ENCODE results near the gene ADAP2. TPM values are rescaled to one million over a fixed set of nuclear protein-coding genes. Genes with fewer than 3 reads are reported as not detected.

The ADAP2 gene
- total RNA-seq, 4 donors from 2014 or later: 8.6 to 12.3 (median 11.9) TPM; not detected in 1

- no peak overlapping the region for H3K4me3 ChIP-seq
- DNase-seq: no peak
- no peaks in the 10 kb centered on the region for H3K9me3 ChIP-seq
- H3K27ac ChIP-seq: no peak overlapping the region
- H3K36me3 ChIP-seq: no peaks in the 10 kb centered on the region
- in situ Hi-C loops (cut with MboI; ENCODE audit: low pct_ligation_motif_present in 1 of 4, low pct_unique_long_range_greater_than_20kb in 1 of 4, low sequenced_read_pairs in 3 of 4): loop anchor here in 1 of 4 donors (25.0 kb wide), 1 partner anchor 298 kb away; no protein-coding TSS in a partner anchor
- intact Hi-C loops (cut with DNase I; ENCODE audit: low total_unique reads): no loop called here
- no peaks in the 10 kb centered on the region for H3K27me3 ChIP-seq
- no peaks in the 10 kb centered on the region for H3K4me1 ChIP-seq
- TF ChIP-seq POLR2AphosphoS5 (IDR thresholded peaks at IDR 0.05) (no peak), EP300 (IDR thresholded peaks at IDR 0.05; ENCODE audit: low read depth) (no peak)
- TF ChIP-seq, protein P1, sequence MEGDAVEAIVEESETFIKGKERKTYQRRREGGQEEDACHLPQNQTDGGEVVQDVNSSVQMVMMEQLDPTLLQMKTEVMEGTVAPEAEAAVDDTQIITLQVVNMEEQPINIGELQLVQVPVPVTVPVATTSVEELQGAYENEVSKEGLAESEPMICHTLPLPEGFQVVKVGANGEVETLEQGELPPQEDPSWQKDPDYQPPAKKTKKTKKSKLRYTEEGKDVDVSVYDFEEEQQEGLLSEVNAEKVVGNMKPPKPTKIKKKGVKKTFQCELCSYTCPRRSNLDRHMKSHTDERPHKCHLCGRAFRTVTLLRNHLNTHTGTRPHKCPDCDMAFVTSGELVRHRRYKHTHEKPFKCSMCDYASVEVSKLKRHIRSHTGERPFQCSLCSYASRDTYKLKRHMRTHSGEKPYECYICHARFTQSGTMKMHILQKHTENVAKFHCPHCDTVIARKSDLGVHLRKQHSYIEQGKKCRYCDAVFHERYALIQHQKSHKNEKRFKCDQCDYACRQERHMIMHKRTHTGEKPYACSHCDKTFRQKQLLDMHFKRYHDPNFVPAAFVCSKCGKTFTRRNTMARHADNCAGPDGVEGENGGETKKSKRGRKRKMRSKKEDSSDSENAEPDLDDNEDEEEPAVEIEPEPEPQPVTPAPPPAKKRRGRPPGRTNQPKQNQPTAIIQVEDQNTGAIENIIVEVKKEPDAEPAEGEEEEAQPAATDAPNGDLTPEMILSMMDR (IDR thresholded peaks at IDR 0.05): no peak
Observed at GRCh38 chr17:30913955-30914354, 7.8 kb upstream of the ADAP2 start.

GRCh38 chr17:30915833-30916611 is 5.7 kb upstream of the ADAP2 start:
- H3K4me1 ChIP-seq: no peaks in the 10 kb centered on the region
- WGBS, 2 donors (ENCODE audit: low coverage in 1 of 2): 62 to 67% methylated on average over 5 of the region's 5 CpGs
- H3K9me3 ChIP-seq: no peaks in the 10 kb centered on the region
- H3K27ac ChIP-seq: no peak overlapping the region
- DNase-seq: no peak
- in situ Hi-C loops (cut with MboI; ENCODE audit: low pct_ligation_motif_present in 1 of 4, low pct_unique_long_range_greater_than_20kb in 1 of 4, low sequenced_read_pairs in 3 of 4) (loop anchor here in 1 of 4 donors (25.0 kb wide), 1 partner anchor 296 kb away; no protein-coding TSS in a partner anchor), intact Hi-C loops (cut with DNase I; ENCODE audit: low total_unique reads) (no loop called here)
- H3K4me3 ChIP-seq: no peak overlapping the region
- peaks cover 11% of the 10 kb centered on the region for H3K27me3 ChIP-seq
- TF ChIP-seq POLR2A (IDR thresholded peaks at IDR 0.05): no peak
- no peak for TF ChIP-seq EP300 (IDR thresholded peaks at IDR 0.05; ENCODE audit: low read depth)
- no peak for TF ChIP-seq POLR2AphosphoS5 (IDR thresholded peaks at IDR 0.05)
- TF ChIP-seq, protein P1 (IDR thresholded peaks at IDR 0.05): no peak
- no peaks in the 10 kb centered on the region for H3K36me3 ChIP-seq

- H3K9me3 ChIP-seq: no peaks in the 10 kb centered on the region
- DNase-seq: no peak
- no peak overlapping the region for H3K4me3 ChIP-seq
- H3K27me3 ChIP-seq: peaks cover 21% of the 10 kb centered on the region
- TF ChIP-seq EP300 (IDR thresholded peaks at IDR 0.05; ENCODE audit: low read depth) (no peak), POLR2A (IDR thresholded peaks at IDR 0.05) (no peak), POLR2AphosphoS5 (IDR thresholded peaks at IDR 0.05) (no peak)
- TF ChIP-seq, protein P1 (IDR thresholded peaks at IDR 0.05): no peak
- intact Hi-C loops (cut with DNase I; ENCODE audit: low total_unique reads) (no loop called here), in situ Hi-C loops (cut with MboI; ENCODE audit: low pct_ligation_motif_present in 1 of 4, low pct_unique_long_range_greater_than_20kb in 1 of 4, low sequenced_read_pairs in 3 of 4) (loop anchor here in 1 of 4 donors (25.0 kb wide), 1 partner anchor 295 kb away; no protein-coding TSS in a partner anchor)
- H3K4me1 ChIP-seq: peaks cover 0 to 8% (median 4%) of the 10 kb centered on the region in 4 donors
- no peak overlapping the region for H3K27ac ChIP-seq
- H3K36me3 ChIP-seq: no peaks in the 10 kb centered on the region
Observed at GRCh38 chr17:30917050-30917449, 4.7 kb upstream of the ADAP2 start.

DNA sequence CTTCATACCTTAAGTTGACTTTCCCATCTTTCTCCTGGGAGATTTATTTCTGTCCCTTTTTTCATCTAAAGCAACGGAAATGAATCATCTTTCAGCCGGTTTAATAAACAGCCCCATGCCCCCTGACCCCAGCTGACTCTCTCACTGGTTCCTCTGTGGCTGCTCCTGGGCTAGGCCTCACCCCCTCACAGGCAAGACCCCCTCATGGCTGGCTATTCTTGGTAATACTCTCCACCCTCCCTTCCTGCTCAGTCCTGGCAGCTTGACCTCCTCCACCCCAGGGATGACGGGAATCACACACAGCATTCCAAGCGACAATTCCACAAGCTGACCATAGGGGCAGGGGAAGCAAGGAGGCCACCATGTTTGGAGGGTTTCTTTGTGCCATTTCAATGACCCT is 1.5 kb upstream of the ADAP2 start:
- no peak for DNase-seq
- 65 to 80% methylated on average over 1 to 4 of the region's 4 CpGs for WGBS, 2 donors (ENCODE audit: low coverage in 1 of 2)
- H3K4me3 ChIP-seq: no peak overlapping the region
- peaks cover 51% of the 10 kb centered on the region for H3K27me3 ChIP-seq
- H3K9me3 ChIP-seq: no peaks in the 10 kb centered on the region
- in situ Hi-C loops (cut with MboI; ENCODE audit: low pct_ligation_motif_present in 1 of 4, low pct_unique_long_range_greater_than_20kb in 1 of 4, low sequenced_read_pairs in 3 of 4): loop anchor here in 1 of 4 donors (25.0 kb wide), 1 partner anchor 292 kb away; no protein-coding TSS in a partner anchor
- intact Hi-C loops (cut with DNase I; ENCODE audit: low total_unique reads): loop anchor here (10.0 kb wide), 1 partner anchor 1745 kb away; no protein-coding TSS in a partner anchor
- no peaks in the 10 kb centered on the region for H3K36me3 ChIP-seq
- H3K4me1 ChIP-seq: peaks cover 0 to 17% (median 13%) of the 10 kb centered on the region in 4 donors
- TF ChIP-seq, protein P1 (IDR thresholded peaks at IDR 0.05): no peak
- TF ChIP-seq POLR2AphosphoS5 (IDR thresholded peaks at IDR 0.05): no peak
- TF ChIP-seq EP300 (IDR thresholded peaks at IDR 0.05; ENCODE audit: low read depth): no peak
- TF ChIP-seq POLR2A (IDR thresholded peaks at IDR 0.05): no peak
- H3K27ac ChIP-seq: no peak overlapping the region

Measured in transverse colon (tissue), 4 donors.